Stimulated activated CD4-positive, alpha-beta T cell treated with anti-CD3 and anti-CD28 coated beads, TNF-alpha, amount 100 ng/mL, for 4 hours (primary cell): ENCODE measurements around the gene PSAP.

ENCODE experiments used
- DNase-seq, 3 experiments: peaks; one replicate each; pipeline ENCODE4 v3.0.0-alpha.2; 2020; ENCODE audit warnings: low read depth in 3 of 3

PSAP gene

DNA sequence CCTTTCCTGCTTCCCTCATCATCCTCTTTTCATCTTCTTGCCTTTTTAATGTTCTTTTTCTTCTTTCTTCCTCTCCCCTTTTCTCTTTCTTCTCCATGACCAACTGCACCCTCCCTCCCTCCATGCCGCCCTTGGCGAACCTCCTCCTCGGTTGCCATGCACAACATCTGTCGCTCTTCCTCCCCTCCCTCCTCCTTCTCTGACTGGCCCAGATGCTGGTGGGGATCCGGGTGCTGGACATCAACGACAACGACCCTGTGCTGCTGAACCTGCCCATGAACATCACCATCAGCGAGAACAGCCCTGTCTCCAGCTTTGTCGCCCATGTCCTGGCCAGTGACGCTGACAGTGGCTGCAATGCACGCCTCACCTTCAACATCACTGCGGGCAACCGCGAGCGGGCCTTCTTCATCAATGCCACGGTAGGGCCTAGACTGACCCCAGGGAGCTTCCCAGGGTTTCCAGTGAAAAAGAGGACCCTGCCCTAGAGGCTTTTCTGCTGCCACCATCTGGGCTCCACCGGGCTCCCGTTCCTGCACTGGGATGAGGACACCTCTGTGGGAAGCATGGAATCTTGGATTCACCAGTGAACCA lies 66.3 kb downstream of the PSAP start:
- DNase-seq, result no peak

DNA sequence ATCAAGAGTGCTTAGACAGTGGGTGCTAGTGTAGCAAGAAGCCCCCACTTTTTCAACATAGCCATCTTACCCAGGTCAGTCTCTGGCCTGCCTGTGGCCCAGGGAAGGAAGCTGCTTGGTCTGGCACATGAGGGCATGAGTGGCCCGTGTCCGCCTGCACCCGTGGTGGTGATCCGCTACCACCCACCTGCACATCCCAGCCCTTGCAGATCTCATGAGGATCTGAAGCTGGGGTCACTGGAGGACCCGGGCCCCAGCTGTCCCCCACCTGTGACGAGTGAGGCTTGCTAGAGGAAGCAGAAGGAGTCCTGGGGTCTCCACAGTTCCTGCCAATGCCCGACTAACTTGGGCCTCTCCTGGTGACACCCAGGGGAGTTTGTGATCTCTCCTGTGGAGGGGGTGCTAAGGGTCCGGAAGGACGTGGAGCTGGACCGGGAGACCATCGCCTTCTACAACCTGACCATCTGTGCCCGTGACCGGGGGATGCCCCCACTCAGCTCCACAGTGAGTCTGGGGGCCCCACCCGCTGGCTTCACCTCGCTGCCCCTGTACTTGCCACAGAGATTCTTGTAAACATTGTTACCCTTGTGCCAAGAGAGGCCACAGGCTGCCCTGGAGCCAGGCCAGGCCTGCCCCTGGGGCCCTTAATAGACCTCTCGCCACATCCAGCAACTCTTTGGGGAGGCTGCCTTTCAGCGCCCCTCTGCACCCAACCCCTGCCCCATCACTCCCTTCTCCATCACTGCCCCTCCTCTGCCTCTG lies 67.0 kb downstream of the PSAP start:
- no peak for DNase-seq

DNA sequence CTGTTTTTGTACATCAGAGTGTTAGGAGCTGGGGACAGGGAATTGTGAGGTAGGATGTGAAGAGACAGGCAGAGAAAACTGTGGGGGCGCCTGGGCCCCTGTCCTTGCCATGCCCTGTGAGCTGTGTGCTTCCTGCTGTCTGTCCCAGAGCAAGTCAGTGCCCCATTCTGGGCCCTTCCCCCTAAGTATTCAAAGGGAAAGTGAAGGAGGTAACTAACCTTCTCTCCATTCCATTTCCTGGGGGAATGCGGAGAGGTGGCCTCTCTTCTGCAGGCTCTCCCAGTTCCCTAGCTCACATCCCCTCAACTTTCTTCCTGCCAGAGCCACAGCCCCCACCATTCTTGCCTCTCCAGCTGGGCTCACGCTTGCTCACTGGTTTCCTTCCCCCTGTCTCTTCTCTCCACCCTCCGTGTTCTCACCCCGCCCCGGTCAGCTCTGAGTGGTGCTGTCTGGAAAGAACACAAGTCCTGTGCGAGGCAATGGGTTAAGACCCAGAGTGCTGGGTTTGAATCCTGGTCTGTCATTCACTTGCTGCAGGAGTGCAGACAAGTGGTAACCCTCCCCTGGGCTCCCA lies 68.0 kb downstream of the PSAP start:
- no peak for DNase-seq

DNA sequence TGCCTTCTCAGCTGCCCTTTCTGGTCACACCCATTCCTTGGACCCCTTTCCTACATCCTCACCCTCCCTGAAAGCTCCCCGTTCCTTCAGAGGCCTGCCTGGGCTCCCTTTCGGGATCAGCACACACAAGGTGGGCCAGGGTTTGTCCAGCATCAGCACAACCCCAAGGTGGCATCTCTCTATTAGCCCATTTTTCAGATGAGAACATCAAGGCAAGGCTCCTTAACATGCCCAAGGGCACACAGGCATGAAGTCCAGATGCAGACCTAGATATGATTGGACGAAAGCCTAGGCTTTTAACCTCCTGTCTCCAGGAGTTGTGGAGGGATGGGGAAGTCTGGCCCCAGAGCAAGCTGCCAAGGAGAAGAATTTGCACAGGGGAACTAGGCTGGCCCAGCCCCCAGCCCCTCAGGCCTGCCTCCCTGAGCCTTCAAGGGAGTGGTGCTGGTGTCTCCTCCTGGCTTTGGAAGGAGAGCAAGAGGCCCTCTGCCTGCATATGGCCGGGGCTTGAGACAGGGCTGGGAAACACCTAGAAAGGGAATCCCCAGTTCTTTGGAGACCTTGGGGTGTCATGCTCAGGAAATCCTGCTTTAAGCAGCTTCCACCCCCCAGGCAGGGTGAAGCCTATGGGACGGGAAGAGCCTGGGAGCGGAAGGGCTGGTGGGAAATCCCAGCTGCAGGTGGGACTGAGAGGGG lies 68.7 kb downstream of the PSAP start:
- DNase-seq, result no peak

DNA sequence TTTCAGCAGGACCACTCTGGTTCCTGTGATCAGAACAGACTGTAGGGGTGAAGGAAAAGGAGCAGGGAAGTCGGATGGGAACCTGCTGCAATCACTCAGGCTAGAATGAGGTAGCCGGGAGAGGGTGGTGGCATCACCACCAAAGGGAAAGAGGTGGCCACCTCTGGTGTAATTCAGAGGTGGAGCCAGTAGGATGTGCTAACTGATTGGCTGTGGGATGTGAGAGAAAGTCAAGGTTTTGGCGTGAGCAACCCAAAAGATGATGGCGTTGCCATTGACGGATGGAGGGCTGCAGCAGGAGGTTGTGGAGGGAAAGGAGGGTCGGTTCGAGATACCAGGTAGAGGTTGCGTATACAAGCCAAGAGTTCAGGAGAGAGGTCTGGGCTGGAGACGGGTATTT lies 70.3 kb downstream of the PSAP start:
- DNase-seq, result no peak

DNA sequence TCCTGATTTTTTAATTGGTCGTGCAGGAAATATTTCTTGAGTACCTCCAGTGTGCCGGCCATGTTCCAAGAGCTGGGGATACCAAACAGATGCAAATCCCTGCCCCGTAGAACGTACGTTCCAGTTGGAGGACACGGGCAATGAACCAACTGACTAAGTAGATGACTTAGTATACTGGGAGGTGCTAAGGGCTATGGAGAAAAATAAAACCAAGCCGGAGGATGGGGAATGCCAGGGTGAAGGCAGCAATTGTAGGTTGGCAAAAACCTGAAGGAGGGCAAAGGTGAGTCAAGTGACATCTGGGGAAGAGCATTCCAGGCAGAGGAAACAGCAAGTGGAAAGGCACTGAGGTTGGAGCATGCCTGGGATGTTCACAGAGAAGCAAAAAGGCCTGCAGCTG lies 70.9 kb downstream of the PSAP start:
- DNase-seq, result no peak

DNA sequence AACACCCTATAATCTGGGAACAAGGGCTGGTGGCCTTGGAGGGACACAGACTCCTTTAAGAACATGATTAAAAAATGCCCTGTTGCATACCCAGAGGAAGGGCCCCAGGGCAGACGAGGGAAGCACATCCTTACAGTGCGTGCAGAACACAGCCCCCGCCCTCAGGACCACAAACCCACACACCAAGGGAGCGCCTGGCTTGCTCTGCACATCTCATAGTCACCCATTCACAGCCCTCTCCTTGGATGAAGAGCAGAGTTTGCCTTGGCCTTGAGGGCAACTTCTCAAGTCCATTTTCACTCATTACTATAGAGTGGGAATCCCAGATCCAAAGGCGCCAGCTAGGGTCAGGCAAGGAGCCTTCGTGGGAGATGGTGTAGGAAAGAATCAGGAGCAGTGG lies 71.4 kb downstream of the PSAP start:
- DNase-seq, result no peak

DNA sequence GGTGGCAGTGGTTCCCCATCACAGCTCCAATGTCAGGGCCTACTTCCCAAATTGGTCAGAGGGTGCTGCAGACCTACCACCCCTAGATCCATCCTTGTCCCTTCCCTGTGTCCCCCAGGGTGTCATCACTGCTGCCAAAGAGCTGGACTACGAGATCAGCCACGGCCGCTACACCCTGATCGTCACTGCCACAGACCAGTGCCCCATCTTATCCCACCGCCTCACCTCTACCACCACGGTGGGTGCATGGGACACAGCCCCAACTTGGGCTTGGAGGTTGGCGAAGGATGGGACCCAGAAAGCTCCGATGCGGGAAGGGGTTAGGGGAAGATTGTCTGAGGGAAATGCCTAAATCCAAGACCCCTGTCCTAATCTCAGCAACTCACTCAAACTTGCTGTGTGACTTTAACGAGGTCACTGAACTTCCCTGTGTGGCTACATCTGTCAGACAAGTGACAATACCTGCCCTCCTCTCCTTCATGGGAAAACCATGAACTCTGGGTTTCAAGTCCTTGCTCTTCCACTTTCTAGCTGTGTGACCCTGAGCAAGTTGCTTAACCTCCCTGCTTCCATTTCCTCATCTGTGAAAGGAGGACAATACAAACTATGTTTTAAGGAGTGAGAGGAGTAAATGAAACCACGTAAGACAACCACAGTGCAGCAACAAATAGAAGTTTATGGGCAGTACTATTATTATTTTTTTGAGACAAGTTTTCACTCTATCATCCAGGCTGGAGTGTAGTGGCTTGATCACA lies 72.8 kb downstream of the PSAP start:
- no peak for DNase-seq

DNA sequence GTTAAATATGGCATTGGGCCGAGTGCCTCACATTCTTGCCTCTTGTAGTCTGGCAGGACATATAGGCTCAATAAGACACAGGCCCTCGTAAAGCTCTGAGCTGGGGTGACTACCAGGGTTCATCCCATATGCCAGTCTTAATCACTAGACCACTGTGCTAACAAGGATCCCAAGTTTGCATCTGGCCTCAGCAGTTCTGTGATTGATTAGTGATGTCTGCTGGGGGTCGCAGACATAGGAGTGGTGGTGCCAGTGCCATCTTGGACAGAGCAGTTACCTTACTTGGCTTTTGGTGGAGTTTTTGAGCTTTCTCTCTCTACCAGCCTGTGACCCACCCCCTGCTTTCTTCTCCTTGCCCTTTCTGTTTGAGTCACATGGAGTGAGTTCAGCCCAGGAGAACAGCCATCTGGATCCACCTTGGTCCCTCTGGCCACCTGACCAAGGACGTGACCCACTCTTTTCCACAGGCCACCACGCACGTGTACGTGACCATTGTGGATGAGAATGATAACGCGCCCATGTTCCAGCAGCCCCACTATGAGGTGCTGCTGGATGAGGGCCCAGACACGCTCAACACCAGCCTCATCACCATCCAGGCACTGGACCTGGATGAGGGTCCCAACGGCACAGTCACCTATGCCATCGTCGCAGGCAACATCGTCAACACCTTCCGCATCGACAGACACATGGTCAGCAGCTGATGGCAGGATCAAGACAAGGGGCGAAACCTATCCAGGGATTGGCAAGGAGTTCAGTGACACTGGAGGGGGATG lies 73.7 kb downstream of the PSAP start:
- no peak for DNase-seq

DNA sequence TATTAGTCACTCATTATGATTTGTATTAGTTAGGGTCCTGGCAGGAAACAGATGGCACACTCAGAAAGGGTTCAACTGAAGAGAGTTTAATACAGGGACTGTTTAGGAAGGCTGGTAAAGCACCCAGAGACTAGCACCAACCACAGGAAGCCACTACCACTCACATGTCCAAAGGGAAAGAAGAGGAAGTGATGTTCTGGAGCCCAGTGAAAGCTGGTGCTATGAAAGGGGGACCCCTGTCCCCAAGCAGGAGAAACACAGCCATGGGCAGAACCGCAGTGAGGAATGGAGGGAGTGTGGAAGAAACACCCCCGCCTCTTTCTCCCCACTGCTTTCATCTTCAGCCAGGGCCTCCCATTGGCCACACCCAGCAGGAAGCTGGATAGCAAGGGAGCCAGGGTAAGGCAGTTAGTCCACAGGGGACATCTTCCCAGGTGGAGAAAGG lies 74.5 kb downstream of the PSAP start:
- no peak for DNase-seq

DNA sequence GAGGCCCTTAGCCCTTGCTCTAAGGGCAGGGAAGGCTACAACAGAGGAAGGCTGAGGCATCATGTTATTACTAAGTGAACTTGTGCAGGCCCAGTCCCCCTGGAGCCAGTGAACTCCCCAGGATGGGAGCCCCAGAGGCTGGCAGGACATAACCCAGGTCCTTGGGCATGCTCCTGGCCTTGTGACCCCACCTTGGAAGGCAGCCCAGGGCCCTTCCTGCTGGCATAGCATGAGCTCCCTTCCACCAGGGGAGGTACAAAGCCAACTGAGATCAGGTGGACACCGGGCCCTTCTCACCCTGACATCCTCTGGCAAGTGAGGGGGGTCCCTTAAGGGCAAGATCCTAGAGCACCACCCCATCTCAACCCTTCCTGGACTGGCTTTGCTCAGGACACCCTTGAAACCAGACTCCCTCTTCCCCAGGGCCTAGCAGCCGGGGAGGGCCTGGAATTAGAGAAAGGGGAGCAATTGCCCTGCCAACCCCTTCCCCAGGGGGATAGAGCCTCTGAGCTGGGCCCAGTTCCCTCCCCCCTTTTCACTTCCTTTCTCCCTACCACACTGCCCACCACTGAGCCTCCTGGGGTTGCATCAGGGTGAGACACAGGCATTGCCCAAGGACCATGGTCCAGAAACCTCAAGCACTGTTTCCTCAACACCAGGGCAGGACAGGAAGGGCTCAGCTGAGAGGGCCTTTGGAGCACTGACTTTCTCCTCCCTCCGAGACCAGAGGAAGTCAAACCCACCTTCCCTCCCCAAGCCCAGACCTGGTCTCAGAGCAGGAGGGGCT lies 75.9 kb downstream of the PSAP start:
- DNase-seq, result no peak

DNA sequence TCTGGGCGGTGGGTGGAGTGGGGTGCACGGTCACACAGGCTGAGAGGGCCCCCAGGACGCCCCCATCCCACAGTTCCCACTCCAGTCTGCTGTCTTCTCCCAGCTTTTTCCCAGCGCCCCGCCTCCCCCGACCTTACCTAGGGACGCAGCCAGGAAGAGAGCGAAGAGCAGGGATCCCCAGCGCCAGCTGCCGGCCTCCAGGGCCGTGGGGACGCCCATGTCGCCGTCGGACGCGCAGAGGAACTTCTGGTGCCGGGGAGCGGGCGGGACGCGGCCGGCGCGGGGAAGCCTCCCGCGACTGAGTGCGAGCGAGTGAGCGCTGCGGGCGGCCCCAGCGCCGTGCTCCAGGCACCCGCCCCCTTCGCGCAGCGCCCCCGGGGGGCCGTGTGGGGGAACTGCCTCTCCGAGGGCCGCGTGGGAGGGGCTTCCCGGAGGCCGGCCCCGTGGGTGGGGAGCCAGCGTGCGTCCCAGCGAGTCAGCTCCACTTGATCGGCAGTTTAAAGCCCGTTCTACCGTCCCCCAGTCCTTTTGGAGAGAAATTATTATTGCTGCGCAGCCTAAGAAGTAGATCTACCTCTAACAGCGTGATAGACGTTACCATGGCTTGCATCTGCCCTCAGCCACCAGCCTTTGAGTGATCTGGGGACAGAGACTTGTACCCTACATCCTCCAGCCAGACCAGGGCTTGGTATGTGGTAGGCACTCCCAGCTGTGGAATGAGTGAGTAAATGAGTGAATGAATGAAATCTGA lies 77.7 kb downstream of the PSAP start, which contains the start of gene VSIR:
VSIR (minus strand) TSS at position 300 of the 751 bp plus-strand sequence; CDS start at position 219, 81 bp downstream.
- DNase-seq, result peak; percentile 93 to 96 (median 94)

DNA sequence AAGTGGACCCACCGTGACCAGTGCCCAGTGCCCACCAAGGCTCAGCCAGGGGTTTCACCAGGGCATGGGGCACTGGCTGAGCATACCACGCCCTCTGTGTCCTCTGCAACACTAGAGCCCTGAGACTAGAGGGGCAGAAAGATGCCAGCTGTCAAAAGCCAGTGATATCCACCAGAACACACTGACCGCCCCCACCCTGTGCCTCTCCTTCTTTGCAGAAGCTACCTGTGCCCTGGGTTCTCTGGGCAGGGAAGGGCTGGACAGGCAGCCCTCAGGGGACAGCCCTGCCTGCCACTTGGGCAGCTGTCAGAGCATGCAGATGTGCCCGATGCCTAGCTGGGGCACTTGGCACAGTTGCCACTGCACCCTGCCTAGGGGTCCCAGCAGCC lies 78.2 kb downstream of the PSAP start:
- DNase-seq, result no peak

DNA sequence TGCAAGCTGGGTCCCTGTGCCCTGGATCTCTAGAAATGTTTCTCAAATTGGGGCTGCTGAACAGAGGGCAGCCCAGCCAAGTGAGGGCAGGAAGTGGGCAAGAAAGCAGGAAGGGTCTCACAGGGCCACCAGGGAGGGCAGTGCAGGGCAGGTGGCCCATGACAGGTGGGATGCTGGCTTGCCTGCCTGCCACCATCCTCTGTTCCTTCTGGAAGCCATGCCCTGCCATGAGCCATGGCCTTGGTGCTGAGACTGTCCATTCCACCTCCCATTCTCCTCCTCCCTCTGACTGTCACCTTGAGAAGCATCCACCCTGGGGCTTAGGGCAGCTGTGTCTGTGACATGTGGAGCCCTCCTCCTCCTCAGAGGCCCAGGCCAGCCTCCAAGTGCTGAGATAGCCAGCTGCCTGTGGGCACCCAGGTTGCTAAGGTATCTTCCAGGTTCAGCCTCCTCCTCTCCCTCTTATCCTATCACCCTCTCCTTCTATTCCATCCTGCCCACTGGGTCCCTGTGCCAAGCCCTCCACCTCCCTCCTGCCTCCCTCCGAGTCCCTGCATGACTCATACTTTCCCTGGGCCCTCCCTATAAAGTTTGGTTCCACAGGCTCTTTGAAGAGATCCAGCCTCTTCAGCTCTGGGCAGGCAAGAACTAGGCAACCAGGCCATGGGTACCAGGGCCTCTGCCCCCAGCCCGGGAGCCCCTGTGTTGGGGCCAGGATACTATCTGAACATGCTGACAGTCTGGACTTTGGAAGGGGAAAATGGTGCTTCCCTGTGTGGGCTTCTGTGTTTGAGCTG lies 79.0 kb downstream of the PSAP start:
- peak in 2 of 3 experiments; percentile 47 to 62 for DNase-seq

DNA sequence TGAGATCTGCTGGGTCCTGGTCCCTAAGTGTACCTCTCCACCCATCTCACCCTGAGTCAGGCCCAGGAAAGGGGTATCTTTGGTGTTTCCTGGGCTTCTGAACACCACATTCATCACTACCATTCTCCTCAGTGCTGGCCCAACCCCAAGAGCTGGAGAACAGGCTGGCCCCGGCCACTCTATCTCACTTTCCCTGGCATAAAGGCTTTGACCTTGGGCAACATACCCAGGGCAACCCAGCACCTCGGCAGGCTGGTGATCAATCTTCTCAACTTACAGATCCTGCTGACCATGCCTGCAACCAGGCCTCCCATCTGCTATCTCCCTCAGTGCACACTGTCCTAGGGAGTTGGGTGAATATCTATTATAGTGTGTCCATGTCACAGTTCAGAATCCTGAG lies 79.8 kb downstream of the PSAP start:
- no peak for DNase-seq

DNA sequence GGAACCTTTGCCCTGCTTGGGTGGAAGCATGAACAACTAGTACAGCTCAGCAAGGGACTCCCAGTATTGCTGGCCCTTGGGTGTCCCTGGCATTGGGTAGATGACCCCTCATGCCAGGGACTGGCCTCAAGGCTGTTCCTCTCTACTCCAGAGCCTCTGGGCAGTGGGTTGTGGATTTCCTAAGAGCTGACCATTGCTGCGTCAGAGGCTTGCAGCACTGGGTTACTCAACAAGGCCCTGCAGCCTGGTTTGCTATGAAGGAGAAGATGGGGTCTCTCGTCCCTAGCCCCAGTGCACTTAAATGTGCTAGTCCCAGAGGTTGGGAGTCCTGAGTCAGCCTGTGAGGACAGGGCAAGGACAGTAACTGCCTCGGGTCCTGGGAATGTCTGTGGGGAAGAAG lies 80.3 kb downstream of the PSAP start:
- no peak for DNase-seq

DNA sequence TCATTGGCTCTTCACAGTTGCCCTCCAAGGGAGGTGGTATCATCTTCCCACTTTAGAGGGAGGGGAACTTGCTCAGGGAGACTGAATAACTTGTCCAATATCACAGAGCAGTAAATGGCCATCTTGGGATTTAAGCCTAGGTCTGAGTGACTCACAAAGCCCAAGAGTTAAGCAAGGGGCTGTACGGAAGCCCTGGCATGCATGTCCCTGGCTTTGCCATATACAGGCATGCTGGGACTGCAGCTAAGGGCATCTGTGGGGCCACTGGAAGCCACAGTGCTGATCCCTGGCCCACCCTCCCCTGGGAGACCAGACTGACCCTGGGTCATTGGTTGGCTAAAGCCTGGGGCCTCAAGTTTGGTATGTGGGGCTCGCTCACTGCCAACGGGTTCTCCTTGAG lies 80.8 kb downstream of the PSAP start:
- no peak for DNase-seq

DNA sequence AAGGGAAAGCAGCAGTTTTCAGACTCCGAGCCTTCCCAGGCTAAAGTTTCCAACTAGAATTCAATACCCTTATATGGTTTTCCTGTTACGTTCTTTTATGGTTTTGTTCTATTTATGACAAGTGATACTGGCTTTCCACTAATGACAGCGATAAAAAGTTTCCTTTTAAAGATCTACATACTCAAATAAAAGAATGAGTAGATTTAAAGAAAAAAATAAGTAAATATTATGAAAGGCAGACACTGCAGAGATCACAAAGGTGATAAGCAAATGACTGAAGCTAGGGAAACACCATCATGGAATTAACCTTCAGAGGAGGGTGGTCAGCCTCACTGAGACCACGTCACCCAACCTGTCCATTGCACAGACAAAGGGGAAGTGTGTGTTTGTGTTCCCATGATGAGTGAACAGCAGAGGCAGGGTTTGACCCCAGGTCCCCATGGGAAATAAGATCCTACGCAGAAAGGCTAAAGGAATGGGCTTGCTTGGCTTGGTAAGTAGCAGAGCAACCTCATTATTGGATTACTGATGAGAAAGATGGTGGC lies 81.7 kb downstream of the PSAP start:
- no peak for DNase-seq
